B cell (primary cell): ENCODE data around the gene SDK2. TPM values are rescaled to one million over a fixed set of nuclear protein-coding genes. Genes with fewer than 3 reads are reported as not detected.
A peak's percentile ranks its signal among the peaks of the same experiment; 100 is the strongest.

Source experiments
- ATAC-seq: fragments of 200-7000 bp; cut with Tn5 transposase; one replicate; pipeline ENCODE4 v1.10.0; 2021; ENCODE audit warnings: low read depth, mild to moderate bottlenecking, moderate number of reproducible peaks, moderate library complexity
- CTCF ChIA-PET: fragments of 350-600 bp; sonication (Branson Sonifier 250); formaldehyde crosslinking; loops from one replicate; lab custom pipeline; 2021; ENCODE audit warnings: antibody characterized with exemption, inconsistent platforms; lab: Charles Lee
- POLR2A ChIA-PET: fragments of 350-600 bp; sonication (Branson Sonifier 250); formaldehyde crosslinking; loops from one replicate; lab custom pipeline; 2021; ENCODE audit warnings: antibody characterized with exemption; lab: Charles Lee
- DNase-seq: peaks from one replicate; pipeline ENCODE4 v3.0.0; 2013
- H2AFZ ChIP-seq: 2 replicates; pipeline ENCODE4 v1.6.1; 2012; ENCODE audit warnings: mild to moderate bottlenecking, low read depth, low read length; ENCODE audit not compliant: insufficient read depth, poor library complexity, severe bottlenecking
- H3K27ac ChIP-seq, 2 donors: 1 replicate in 1 of 2; 2 replicates in 1 of 2; pipeline ENCODE4 v1.5.1; 2012 to 2013; ENCODE audit warnings: low read length in 2 of 2, mild to moderate bottlenecking in 2 of 2, moderate library complexity in 1 of 2
- H3K27me3 ChIP-seq, 4 experiments: fragments of 200-600 bp in 1 of 4; sonication (generic) in 1 of 4; replicated peaks in 1 of 4; 1 replicate in 2 of 4; 2 replicates in 2 of 4; pipeline versions ENCODE4 v1.6.1 to v1.7.0; 2013 to 2016; ENCODE audit warnings: low read length in 3 of 4, mild to moderate bottlenecking in 2 of 4, mixed read lengths in 1 of 4, moderate library complexity in 1 of 4; ENCODE audit not compliant: insufficient read depth in 4 of 4, control insufficient read depth in 3 of 4; ENCODE audit errors: control extremely low read depth in 1 of 4
- H3K36me3 ChIP-seq, 2 experiments: replicated peaks in 1 of 2; 1 replicate in 1 of 2; 2 replicates in 1 of 2; pipeline versions ENCODE4 v1.6.1 to v1.7.1; 2013; ENCODE audit warnings: low read length in 1 of 2; ENCODE audit not compliant: insufficient read depth in 2 of 2, control insufficient read depth in 1 of 2; ENCODE audit errors: control extremely low read depth in 1 of 2, extremely low read depth in 1 of 2
- H3K4me1 ChIP-seq, 2 donors: fragments of 200-600 bp in 1 of 2; sonication (generic) in 1 of 2; 1 replicate in 1 of 2; 2 replicates in 1 of 2; pipeline versions ENCODE4 v1.5.1 to v1.6.1; 2013 to 2017; ENCODE audit warnings: low read length in 2 of 2; ENCODE audit not compliant: control insufficient read depth in 2 of 2, insufficient read depth in 2 of 2
- H3K4me2 ChIP-seq: replicated peaks from 2 replicates; pipeline ENCODE3; 2012; ENCODE audit warnings: mild to moderate bottlenecking, low read depth, low read length; ENCODE audit not compliant: poor library complexity, severe bottlenecking
- H3K4me3 ChIP-seq, 5 experiments: fragments of 200-600 bp in 1 of 5; sonication (generic) in 1 of 5; 1 replicate in 3 of 5; 2 replicates in 2 of 5; pipeline versions ENCODE4 v1.5.1 to v1.7.0; 2011 to 2016; ENCODE audit warnings: low read length in 4 of 5, mild to moderate bottlenecking in 4 of 5, low read depth in 2 of 5, control low read depth in 1 of 5, moderate library complexity in 1 of 5; ENCODE audit not compliant: insufficient read depth in 1 of 5; ENCODE audit errors: control extremely low read depth in 1 of 5, extremely low read depth in 1 of 5
- H3K79me2 ChIP-seq: fragments of 200-600 bp; sonication (generic); one replicate; pipeline ENCODE4 v1.6.0; 2016; ENCODE audit warnings: low read length; ENCODE audit not compliant: control insufficient read depth, insufficient read depth
- H3K9ac ChIP-seq: fragments of 200-600 bp; sonication (generic); 2 replicates; pipeline ENCODE4 v1.6.1; 2017; ENCODE audit warnings: mild to moderate bottlenecking, low read length, moderate library complexity
- H3K9me3 ChIP-seq, 3 donors: one replicate each; pipeline versions ENCODE4 v1.6.1 to v1.7.1; 2013; ENCODE audit warnings: low read length in 2 of 3; ENCODE audit not compliant: control insufficient read depth in 2 of 3, insufficient read depth in 1 of 3; ENCODE audit errors: control extremely low read depth in 1 of 3
- H4K20me1 ChIP-seq: 2 replicates; pipeline ENCODE4 v1.6.0; 2012; ENCODE audit warnings: mild to moderate bottlenecking, low read length; ENCODE audit not compliant: insufficient read depth, control insufficient read depth, poor library complexity, severe bottlenecking
- H3K27ac Mint-ChIP-seq: one replicate; pipeline ENCODE4 v1.8.0; 2021; ENCODE audit warnings: mixed read lengths
- H3K27me3 Mint-ChIP-seq: one replicate; pipeline ENCODE4 v1.8.0; 2021; ENCODE audit warnings: mixed read lengths
- H3K4me1 Mint-ChIP-seq: one replicate; pipeline ENCODE4 v1.8.0; 2021; ENCODE audit warnings: mixed read lengths
- H3K4me3 Mint-ChIP-seq: one replicate; pipeline ENCODE4 v1.8.0; 2021; ENCODE audit warnings: mixed read lengths
- H3K9me3 Mint-ChIP-seq: one replicate; pipeline ENCODE4 v1.8.0; 2022; ENCODE audit warnings: mixed read lengths; ENCODE audit not compliant: insufficient read depth
- CTCF ChIP-seq: fragments of 200-600 bp; IDR thresholded peaks from one replicate; pipeline ENCODE4 v1.8.0; 2022; ENCODE audit warnings: antibody characterized with exemption, mild to moderate bottlenecking
- EZH2 ChIP-seq: IDR thresholded peaks from 2 replicates; pipeline ENCODE4 v1.6.1; 2012; ENCODE audit warnings: borderline replicate concordance, low read depth, mild to moderate bottlenecking, moderate library complexity, low read length; ENCODE audit not compliant: insufficient read depth, poor library complexity, severe bottlenecking
- WGBS: methylation state at CpG from one replicate; pipeline ENCODE4 v1.1.5; 2013; ENCODE audit warnings: missing lambda C conversion rate; ENCODE audit not compliant: insufficient coverage; 5-methylcytosine and 5-hydroxymethylcytosine counted together
- intact Hi-C: fragments of 100-400 bp; cut with micrococcal nuclease; formaldehyde crosslinking; loops from one replicate; pipeline ENCODE4 v1.10.0; 2022
- polyA plus RNA-seq: library from polyadenylated mRNA; depleted of rRNA; stranded (reverse); fragments of >200 nt; gene quantifications from 2 replicates; pipeline ENCODE4 v1.2.3, GENCODE V29; 2012
- total RNA-seq, 2 donors: library from RNA; stranded (reverse); fragments of 120-200 nt in 1 of 2; gene quantifications; 1 replicate in 1 of 2; 2 replicates in 1 of 2; pipeline versions ENCODE4 v1.2.3 to v1.2.4, GENCODE V29; 2013 to 2022

The SDK2 gene
- total and polyA plus RNA-seq, 2 donors (not counting 1 experiment from before 2014, with no cell fraction given): 3.2 to 13.0 TPM

GRCh38 chr17:73551144-73551543, 93.1 kb downstream of the SDK2 start:
- TF ChIP-seq CTCF (no peak), EZH2 (no peak)
- Histone ChIP-seq H3K9ac (no peak overlapping the region), H3K36me3 (no peaks in the 10 kb centered on the region), H3K4me3 (no peak overlapping the region), H3K4me1 (peaks cover 16 to 37% of the 10 kb centered on the region in 2 donors), H3K9me3 (peaks cover 0 to 6% (median 0%) of the 10 kb centered on the region in 3 donors), H2AFZ (no peak overlapping the region), H3K4me2 (no peak overlapping the region), H3K27ac (no peak overlapping the region), H4K20me1 (no peaks in the 10 kb centered on the region), H3K27me3 (no peaks in the 10 kb centered on the region), H3K79me2 (peaks cover 34% of the 10 kb centered on the region)
- no peak overlapping the region for H3K27ac Mint-ChIP-seq
- peaks cover 52% of the 10 kb centered on the region for H3K4me1 Mint-ChIP-seq
- WGBS: 95% methylated on average over 15 of the region's 20 CpGs
- ChIA-PET CTCF (interaction anchor here (1.0 to 1.6 kb wide), 2 partner anchors 16 to 159 kb away, joined by 4 to 5 read pairs; no protein-coding TSS in a partner anchor), POLR2A (no interaction called here)
- intact Hi-C loops: no loop called here
- H3K27me3 Mint-ChIP-seq: no peaks in the 10 kb centered on the region
- DNase-seq (no peak), ATAC-seq (no peak)
- no peaks in the 10 kb centered on the region for H3K9me3 Mint-ChIP-seq
- peak overlapping the region; percentile 16 for H3K4me3 Mint-ChIP-seq

DNA sequence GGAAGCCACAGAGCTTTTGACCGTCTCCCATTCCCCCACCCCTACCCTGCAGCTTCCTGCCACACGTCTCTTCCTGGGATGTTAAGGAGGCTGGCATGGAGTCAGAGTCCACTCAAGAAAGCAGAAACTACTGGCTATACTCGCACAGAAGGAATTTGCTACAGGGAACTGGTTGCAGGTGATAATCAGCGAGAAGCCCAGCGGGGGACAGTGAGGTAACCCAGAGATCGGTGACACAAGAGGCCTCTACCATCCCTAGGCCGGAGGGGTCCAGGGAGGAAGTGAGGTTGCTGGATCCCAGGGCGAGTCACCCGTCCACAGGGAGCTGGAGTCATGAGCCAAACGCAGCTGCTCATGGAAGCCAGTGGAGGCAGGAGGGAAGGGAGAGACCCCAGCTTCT, 93.7 kb downstream of the SDK2 start:
- no peak overlapping the region for H3K27ac Mint-ChIP-seq
- ChIA-PET CTCF (interaction anchor here (1.6 kb wide), 1 partner anchor 17 kb away, joined by 5 read pairs; no protein-coding TSS in a partner anchor), POLR2A (no interaction called here)
- no peak overlapping the region for H3K9ac ChIP-seq
- ATAC-seq (no peak), DNase-seq (no peak)
- no peaks in the 10 kb centered on the region for H3K27me3 ChIP-seq
- H3K9me3 ChIP-seq: peaks cover 0 to 6% (median 0%) of the 10 kb centered on the region in 3 donors
- no peak overlapping the region for H3K4me2 ChIP-seq
- H3K4me1 ChIP-seq: peaks cover 17 to 38% of the 10 kb centered on the region in 2 donors
- no peak overlapping the region for H2AFZ ChIP-seq
- intact Hi-C loops: no loop called here
- no peak overlapping the region for H3K4me3 ChIP-seq
- H3K4me1 Mint-ChIP-seq: peaks cover 52% of the 10 kb centered on the region
- no peaks in the 10 kb centered on the region for H3K9me3 Mint-ChIP-seq
- no peaks in the 10 kb centered on the region for H3K36me3 ChIP-seq
- H3K79me2 ChIP-seq: peaks cover 40% of the 10 kb centered on the region
- H3K27me3 Mint-ChIP-seq: no peaks in the 10 kb centered on the region
- WGBS: 95% methylated on average over 8 of the region's 10 CpGs
- peaks cover 4% of the 10 kb centered on the region for H4K20me1 ChIP-seq
- H3K4me3 Mint-ChIP-seq: no peak overlapping the region
- no peak overlapping the region for H3K27ac ChIP-seq
- TF ChIP-seq CTCF (no peak), EZH2 (no peak)
